ENCODE data around the gene EGF.

GRCh38 chr4:109872065-109872464 is 40.6 kb upstream of the EGF start:
- TF ChIP-seq POLR2A (IDR thresholded peaks at IDR 0.05; ENCODE audit: extremely low read depth, insufficient read length) (no peak), CTCF (IDR thresholded peaks at IDR 0.05; ENCODE audit: low read depth, low read length) (no peak), MYC (IDR thresholded peaks at IDR 0.05; ENCODE audit: low read depth, low read length) (no peak)
